COLO829 (cell line): Measurements from ENCODE around the gene LOXL1.

ENCODE experiments used
- DNase-seq: peaks from one replicate; pipeline ENCODE4 v3.0.0; 2012; ENCODE audit warnings: low spot score

The LOXL1 gene

DNA sequence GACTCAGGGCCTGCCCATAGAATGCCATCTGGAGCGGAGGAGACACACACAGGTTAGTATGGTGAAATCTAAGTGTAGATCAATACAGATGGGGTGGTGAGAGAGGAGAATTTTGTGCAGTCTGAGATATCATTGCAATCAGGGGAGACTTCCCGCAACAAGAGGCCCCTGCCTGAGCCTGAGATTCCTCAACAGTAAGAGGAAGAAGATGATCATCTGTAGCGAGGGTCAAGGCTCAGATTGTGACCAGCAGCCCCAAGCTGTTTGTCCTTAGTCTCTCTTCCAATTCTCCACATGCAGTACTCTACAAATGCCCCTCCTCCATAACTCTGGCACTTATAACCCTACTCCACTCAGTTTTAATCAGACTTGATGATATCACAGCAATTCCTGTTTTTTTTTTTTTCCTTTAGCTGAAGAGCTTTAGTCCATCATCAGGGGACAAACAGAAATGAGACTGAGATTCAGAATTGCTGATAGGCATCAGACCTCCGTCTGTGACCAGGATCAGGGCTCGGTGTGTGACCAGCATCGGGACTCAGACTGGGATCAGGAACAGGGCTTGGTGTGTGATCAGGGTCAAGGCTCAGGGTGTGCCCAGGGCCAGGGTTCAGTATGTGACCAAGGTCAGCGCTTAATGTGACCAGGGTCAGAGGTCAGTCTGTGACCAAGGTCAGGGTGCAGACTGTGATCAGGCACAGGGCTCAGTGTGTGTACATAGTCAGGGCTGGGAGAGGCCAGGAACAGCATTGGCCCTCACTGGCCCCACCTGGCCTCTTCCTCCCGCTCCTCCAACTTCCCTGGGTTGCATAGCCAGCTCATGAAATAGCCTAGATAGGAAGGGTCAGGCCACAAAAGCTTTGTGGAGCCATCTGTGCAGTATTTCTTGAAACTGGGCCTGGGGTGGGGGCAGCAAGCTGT is 14.1 kb downstream of the LOXL1 start:
- DNase-seq, result no peak

DNA sequence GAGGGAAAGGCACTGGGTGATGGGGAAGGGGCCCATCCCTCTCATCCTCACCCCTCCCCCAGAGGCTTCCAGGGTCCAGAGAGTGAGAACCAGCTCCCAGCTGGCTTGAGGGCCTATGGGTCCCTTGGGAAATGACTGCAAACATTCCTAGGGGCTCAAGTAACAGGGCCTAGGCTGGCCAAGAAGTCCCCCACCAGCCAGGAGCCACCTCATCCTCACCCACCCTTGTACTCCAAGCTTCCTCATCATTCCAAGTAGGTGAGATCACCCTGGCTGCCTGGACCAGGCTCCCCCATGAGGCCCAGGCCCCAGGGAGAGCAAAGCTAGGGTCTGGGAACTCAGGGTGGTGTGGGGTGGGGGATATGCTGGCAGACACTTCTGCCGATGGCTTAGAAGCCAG is 14.8 kb downstream of the LOXL1 start:
- DNase-seq, result no peak

DNA sequence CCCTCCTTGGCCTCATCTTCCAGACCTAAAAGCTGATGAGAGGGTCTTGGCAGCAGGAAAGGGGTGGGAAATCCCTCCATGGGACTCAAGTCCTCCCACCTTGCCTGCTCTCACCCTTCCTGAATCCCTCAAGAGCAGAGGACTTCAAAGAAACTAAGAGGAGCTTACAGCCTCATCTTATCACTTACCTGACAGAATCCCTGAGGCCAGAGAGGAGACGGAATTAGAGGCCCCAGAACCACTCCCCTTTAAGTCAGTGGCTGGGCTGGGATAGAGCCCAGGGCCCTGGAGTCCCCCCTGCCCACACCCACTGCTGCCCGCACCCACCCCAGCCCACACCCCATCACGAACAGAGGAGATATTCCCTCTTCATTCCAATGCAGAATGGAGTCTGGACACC is 15.2 kb downstream of the LOXL1 start:
- no peak for DNase-seq

DNA sequence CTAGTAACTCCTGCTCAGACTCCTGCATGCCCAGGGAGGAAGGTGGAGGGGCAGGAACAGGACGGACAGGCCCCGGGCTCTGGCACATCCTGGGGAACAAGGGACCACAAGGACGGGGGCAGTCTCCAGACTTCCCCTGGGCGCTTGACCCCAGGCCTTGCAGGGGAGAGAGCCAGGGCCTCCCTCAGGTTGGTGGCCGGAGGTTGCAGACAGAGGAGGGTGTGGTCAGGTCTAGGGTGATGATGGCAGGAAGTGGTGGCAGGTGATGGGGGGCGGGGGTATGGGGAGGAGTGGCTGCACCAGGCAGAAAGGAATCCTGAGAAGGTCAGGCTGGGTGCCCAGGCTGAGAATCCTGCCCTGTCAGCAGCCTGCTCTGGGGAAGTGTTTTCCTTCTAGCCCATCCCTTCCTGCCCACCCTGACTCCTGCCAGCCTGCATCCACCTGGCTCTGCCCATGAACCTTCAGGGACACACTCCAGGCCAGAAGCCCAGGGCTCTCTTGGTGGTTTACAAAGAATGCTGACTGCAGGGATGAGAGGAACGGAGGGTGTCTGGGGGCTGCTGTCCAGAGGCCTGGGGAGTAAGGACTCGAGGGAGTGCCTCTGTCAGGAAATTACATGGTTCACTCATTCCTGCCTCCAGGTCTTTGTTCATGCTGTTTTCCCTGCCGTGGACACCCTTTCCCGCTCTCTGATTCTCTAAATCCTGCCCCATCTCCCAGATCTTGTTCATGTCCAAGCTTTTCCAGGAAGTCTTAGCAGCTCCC is 15.8 kb downstream of the LOXL1 start:
- DNase-seq, result no peak

DNA sequence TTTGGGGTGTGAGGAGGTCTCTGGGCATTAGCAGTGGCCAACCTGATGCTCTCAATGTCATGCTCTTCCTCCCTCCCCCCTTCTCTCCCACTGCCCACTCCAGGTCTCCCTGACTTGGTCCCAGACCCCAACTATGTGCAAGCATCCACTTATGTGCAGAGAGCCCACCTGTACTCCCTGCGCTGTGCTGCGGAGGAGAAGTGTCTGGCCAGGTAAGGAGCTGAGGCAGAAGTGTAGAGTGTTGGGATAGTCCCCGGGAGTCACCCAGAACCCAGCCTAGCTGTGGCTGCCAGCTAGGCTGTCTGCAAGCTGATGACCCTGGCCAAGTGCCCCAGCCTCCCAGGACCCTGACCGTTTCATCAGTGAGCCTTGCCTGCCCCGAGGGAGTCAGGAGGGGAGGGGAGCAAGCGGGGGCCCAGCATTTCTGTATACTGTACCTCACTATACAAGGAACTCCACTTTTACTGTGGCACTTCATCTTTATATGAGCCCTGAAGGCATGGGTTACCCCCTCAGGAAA is 16.5 kb downstream of the LOXL1 start:
- DNase-seq, result no peak

DNA sequence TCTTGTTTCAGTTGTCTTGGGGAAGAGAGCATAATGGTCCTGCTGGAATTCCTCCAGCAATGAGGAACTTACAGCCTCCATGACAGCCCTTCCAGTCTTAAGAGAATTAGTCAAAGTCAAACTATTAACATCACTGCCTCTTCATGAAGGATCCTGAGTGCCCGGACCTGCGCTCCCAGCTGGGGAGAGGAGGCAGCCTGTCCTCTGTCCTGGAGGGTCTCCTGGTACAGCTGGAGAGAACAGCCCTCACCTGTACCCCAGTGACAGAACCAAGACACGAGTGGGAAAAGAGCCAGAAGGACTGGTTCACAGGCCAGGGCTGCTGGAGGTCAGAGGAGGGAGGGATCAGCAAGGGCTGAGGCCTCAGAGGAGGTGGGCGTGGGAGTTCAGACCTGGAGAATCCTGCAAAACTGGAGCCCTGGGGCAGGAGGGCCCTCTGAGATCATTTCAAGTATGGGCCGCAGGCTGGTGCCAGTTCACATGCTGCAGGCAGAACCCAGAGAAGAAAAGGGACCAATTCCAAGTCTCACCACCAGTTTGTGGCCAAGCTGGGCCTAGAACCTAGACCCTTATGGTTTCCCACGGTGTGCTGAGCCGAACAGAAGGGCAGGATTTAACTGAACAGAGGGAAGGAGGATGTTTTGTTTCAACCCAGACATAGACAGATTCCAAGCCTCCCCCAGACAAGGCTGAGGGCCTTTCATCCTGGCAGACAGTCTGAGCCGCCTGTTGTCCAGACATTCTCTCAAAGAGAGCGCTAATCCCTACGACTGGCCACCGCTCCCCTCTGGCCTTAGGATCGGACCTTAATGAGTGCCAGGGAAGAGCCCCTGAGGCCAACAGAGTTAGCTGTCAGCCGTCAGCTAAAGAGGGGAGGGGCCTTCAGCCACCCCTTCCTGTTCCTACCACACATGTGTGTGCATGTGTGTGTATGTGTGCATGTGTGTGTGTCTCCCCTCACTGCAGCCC is 18.2 kb downstream of the LOXL1 start:
- no peak for DNase-seq

DNA sequence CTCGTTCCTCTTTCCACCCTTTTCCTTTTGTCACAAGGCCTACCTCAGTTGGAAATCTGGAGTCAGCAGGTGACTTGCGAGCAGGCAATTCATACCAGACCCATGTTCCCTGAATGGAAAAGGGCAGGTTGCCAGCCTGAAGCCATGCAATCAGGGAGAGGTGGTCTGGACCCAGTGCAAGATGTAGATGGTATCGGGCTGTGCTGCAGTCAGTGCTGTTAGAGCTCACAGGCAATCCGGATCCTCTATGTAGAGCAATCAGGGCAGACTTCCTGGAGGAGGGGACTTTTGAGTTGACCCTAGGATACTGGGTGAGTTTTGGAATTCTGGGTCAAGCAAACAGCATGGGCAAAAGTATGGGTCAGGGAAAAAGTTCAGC is 18.9 kb downstream of the LOXL1 start:
- no peak for DNase-seq

DNA sequence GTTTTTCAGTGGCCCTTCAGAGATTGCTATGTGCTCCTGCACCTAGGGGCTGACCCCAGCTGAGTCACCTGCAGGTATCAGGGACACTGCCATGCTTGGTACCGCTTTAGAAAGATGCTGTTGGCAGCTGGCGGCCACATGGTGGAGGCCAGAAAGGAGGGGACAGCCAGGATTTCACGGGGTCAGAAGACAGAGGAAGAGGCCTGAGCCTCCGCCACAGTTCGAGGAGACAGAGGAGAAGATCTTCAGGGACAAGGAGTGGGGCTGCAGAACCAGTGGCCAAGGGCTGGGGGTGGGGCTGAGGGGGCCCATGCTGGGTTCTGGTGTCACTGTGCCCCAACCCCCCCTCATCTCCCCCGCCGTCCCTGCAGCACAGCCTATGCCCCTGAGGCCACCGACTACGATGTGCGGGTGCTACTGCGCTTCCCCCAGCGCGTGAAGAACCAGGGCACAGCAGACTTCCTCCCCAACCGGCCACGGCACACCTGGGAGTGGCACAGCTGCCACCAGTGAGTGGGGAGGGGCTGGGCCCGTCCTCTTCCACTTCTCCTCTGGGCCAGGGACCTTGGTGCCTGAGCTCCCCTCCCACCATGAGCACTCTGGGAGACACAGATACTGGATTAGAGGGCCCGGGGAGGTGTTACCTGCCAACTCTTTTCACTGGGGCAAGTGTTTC is 19.9 kb downstream of the LOXL1 start:
- DNase-seq, result no peak

DNA sequence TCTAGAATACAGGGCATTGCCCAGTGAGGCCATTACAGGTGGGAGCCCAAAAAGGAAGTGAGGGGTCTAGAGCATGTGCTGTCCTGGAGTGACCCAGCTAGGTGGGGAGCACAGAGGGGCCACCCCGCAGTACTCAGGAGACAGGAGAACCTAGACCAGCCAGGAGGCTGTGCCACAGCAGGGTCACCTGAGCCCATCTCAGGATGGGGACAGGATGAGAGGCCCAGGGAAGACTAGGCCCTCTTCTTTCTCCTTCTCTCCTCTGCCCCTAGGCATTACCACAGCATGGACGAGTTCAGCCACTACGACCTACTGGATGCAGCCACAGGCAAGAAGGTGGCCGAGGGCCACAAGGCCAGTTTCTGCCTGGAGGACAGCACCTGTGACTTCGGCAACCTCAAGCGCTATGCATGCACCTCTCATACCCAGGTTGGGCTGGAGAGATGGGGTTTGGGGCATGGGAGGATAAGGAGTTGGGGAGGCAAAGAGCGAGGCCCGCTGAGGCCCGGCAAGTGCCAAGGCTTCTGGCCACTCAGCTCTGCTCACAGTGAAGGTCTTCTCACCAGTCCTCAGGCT is 20.6 kb downstream of the LOXL1 start:
- DNase-seq, result no peak

DNA sequence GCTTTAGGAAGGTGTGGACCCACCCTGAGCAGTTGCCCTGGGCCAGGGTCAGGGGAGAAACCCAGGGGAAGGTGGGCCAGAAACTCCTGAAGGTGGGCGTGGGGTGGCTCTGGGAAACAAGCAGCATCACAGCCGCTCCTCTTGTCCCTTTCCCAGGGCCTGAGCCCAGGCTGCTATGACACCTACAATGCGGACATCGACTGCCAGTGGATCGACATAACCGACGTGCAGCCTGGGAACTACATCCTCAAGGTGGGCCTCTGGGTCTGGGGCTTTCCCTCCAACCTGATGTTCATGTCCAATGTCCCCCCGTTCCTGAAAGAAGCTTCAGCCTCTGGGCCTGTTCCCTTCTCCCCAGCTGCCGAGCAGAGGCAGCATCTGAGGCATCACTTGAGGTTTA is 21.4 kb downstream of the LOXL1 start:
- DNase-seq, result no peak

DNA sequence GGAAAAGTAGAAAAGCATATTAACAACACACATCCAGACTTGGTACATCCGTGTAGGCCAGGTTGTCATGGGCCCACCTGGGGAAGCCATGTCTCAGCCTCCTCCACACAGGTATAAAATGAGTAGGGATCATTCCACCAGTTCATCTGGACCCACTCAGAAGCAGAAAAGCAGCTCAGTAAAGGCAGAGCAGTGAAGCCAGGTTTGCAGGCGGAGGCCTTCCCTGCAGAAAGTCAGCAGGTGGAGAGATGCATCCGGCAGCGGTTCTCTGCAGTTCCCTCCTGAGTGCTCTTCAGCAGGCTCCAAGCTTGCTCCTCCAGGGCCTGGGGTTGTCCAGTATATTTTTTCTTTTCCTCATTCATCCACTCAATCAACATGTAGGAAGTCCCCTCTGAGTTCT is 22.1 kb downstream of the LOXL1 start:
- no peak for DNase-seq

DNA sequence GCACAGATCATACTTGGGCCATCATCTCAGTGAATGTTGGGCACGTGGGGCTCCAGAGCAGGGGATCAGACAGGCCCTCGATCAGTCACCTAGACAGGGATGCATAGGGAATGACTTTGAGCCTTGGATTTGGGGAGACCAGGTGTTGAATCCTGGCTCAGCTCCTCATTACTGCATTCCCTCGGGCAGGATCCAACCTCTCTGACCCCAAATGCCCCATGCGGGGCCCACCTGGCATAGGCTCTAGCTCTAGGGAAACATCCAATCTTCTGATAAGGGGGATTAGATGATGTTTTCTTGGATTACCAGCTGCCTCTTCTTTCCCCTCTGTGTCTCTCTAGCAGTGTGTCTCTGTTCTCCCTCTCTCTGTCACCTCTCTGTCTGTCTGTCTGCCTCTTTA is 22.7 kb downstream of the LOXL1 start:
- no peak for DNase-seq

DNA sequence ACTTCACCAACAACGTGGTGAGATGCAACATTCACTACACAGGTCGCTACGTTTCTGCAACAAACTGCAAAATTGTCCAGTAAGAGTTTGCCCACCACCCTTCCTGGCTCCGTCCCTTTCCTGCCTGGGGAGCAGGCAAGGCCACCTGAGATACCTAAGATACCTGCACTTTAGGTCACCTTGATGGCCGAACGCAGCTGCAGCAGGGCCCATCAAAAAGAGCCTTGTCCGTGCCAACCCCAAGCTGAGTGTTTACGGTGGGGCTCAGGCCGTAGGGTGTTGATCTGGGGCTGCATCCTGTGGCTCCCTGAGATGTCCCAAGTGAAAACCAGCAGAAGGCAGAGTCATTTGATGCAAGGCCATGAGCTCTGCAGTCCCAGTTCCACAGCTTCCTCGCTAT is 23.2 kb downstream of the LOXL1 start:
- no peak for DNase-seq

DNA sequence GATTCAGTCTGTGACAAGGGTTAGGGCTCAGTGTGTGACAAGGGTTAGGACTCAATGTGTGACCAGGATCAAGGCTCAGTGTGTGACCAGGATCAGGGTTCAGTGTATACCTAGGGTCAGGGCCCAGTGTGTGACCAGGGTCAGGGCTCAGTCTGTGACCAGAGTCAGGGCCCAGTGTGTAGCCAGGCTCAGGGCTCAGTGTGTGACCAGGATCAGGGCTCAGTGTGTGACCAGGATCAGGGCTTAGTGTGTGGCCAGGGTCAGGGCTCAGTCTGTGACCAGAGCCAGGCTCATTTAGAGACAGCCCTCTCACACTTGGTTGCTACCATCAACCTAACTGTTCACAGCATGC is 24.2 kb downstream of the LOXL1 start:
- no peak for DNase-seq

DNA sequence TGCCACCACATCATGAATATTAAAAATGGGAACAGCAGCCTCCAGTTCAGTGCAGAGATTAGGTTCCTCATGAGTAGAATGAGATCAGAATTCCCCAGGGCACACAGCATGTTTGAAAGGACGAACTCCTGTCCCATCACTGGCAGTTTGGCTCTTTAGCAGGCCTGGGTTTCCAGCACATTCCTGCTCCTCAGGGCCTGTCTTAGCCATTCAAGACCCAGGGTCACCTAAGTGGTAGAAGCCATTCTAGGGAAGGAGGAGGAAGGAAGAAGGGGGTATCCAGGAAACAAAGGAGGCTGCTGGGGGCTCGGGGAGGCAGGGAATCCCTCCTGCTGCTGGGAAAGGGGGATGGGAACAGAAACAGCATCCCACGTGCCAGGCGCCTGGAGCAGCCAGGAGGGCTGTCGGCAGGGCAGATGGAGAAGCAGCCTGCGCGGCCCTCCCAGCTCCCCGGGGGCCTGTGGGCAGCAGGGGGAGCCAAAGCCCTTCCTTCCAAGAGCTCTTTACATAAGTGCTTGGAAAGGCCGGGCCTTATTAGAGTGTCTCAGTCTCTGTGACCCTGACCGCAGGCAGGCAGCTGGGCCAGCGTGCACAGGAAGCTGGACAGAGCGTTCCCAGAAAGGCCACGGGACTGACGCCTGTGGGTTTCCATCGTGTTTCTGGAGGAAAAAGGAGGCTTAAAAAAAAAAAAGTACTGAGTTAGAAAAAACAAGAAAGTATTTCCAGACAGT is 24.7 kb downstream of the LOXL1 start:
- peak; percentile 88 for DNase-seq

DNA sequence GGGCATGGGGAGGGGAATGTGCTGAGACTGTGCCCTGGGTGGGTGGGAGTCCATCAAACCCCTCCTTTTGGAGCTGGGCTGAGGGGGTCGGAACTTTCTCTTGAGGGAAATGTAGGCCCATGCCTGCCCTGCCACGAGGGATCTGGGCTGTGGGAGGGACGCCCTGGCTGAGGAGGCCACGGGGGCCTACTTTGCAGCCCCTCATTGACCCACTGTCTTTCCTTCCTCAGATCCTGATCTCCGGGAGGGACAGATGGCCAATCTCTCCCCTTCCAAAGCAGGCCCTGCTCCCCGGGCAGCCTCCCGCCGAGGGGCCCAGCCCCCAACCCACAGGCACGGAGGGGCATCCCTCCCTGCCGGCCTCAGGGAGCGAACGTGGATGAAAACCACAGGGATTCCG is 25.3 kb downstream of the LOXL1 start:
- DNase-seq, result no peak

DNA sequence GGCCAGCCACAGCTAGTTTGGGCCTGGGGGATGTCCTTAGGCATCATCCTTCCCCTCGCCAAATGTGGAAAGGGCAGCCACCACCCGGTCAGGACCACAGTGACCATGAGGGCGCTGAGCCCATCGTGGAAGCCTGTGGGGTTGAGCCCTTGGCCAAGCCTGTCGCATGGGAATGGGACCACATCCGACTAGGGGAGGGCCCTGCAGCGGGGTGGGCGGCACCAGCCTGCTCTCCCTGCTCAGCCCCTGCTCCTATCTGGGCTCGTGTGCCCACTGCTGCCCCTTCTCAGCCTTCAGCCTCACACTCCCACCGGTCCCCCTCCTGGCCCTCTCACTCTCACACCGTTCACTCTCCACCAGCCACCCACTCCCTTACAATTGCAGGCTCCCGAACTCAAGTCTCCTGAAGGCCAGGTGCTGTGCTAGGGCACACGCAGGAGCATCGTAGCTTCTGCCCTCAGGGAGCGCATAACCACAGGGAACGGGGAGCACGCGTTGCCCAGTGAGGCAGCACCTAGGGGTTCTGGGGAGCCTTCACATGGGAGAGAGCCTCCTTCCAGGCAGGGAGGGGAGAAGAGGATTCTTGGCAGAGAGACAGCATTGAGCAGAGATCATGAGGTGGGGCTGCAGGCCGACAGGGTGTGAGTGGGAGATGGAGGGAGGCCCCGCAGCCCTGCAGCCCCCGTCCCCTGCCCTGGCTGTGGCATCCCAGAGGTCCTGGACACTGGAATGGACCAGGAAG is 26.1 kb downstream of the LOXL1 start:
- DNase-seq, result no peak

DNA sequence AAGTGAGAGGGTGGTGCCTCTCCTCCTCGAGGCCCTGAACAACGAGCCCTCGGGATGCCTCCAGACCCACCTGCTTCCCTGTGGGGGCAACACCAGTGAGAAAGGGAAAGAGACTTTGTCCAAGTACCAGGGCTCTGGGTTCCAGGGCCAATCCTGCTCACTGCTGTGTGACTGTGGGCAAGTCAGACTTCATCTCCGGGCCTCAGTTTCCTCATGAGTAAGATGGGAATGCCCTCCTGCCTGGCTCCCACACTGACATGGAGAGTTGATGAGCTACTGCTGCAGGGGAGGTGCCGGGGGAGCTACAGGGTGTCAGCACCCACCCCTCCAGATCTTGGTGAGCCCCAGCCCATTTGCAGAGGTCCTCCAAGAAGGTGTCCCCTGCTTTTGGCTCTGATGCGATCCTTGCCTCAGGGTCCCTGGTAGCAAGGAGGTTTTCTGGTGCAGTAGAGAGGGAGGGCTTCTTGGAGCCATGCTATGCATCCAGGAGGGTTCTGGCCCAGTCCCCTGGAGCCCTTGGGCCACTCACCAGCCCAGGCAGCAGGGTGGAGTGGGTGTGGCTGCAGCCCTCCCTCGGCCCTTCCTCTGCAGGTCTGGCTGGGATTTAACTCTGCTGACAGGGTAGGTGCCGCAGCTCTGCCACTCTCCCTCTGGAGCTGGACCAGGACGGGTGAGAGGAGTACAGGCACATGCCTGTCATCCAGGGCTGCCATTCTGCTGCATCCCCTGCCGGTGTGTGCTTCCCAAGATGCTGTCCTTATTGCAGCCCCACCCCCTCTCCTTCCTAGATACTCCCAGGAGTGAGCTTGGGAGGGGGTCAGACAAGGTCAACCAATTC is 26.9 kb downstream of the LOXL1 start:
- no peak for DNase-seq
